ENCODE measurements around the gene DNAJC5G.
"Not testable (repeated sequence)": the region's sequence is repeated elsewhere in the genome, so short reads cannot be mapped to it uniquely, and the experiment has no call there.

Gene DNAJC5G

GRCh38 chr2:27270131-27270530, 5.1 kb upstream of the DNAJC5G start:
- no peaks in the 10 kb centered on the region for H3K36me3 Mint-ChIP-seq (ENCODE audit: low read depth)
- H3K4me1 Mint-ChIP-seq = peaks cover 28% of the 10 kb centered on the region
- no peak overlapping the region for H3K27ac Mint-ChIP-seq
- peaks cover 22% of the 10 kb centered on the region for H3K27me3 Mint-ChIP-seq (ENCODE audit: low read depth, poor library complexity)
- no peak overlapping the region for H3K4me3 Mint-ChIP-seq
- no peak for DNase-seq
- no peak for TF ChIP-seq CTCF (IDR thresholded peaks at IDR 0.05)
- H3K9me3 Mint-ChIP-seq = no peaks in the 10 kb centered on the region

- H3K9me3 Mint-ChIP-seq = no peaks in the 10 kb centered on the region
- no peak overlapping the region for H3K4me3 Mint-ChIP-seq
Observed at GRCh38 chr2:27270670-27271069, 4.6 kb upstream of the DNAJC5G start.

GRCh38 chr2:27271631-27272340, 3.4 kb upstream of the DNAJC5G start:
- H3K27me3 Mint-ChIP-seq (ENCODE audit: low read depth, poor library complexity) = peaks cover 33% of the 10 kb centered on the region
- no peak overlapping the region for H3K27ac Mint-ChIP-seq
- no peak for TF ChIP-seq CTCF (IDR thresholded peaks at IDR 0.05)
- peaks cover 23% of the 10 kb centered on the region for H3K4me1 Mint-ChIP-seq
- no peaks in the 10 kb centered on the region for H3K9me3 Mint-ChIP-seq
- no peak overlapping the region for H3K4me3 Mint-ChIP-seq
- H3K36me3 Mint-ChIP-seq (ENCODE audit: low read depth) = no peaks in the 10 kb centered on the region
- DNase-seq = no peak

More at GRCh38 chr2:27270670-27271069, 4.6 kb upstream of the DNAJC5G start:
- H3K4me1 Mint-ChIP-seq = peaks cover 23% of the 10 kb centered on the region
- H3K27me3 Mint-ChIP-seq (ENCODE audit: low read depth, poor library complexity) = peaks cover 23% of the 10 kb centered on the region
- H3K36me3 Mint-ChIP-seq (ENCODE audit: low read depth) = no peaks in the 10 kb centered on the region
- no peak overlapping the region for H3K27ac Mint-ChIP-seq
- TF ChIP-seq CTCF (IDR thresholded peaks at IDR 0.05) = no peak
- no peak for DNase-seq

- H3K27ac Mint-ChIP-seq; H3K4me3 Mint-ChIP-seq; H3K9me3 Mint-ChIP-seq; H3K36me3 Mint-ChIP-seq (ENCODE audit: low read depth); DNase-seq: not testable (repeated sequence)
- H3K4me1 Mint-ChIP-seq = peaks cover 28% of the 10 kb centered on the region
- H3K27me3 Mint-ChIP-seq (ENCODE audit: low read depth, poor library complexity) = peaks cover 43% of the 10 kb centered on the region
Observed at GRCh38 chr2:27272537-27273522, 2.4 kb upstream of the DNAJC5G start.

- no peaks in the 10 kb centered on the region for H3K9me3 Mint-ChIP-seq
- H3K27ac Mint-ChIP-seq = no peak overlapping the region
- no peak for TF ChIP-seq CTCF (IDR thresholded peaks at IDR 0.05)
- H3K27me3 Mint-ChIP-seq (ENCODE audit: low read depth, poor library complexity) = peaks cover 55% of the 10 kb centered on the region
- H3K36me3 Mint-ChIP-seq (ENCODE audit: low read depth) = no peaks in the 10 kb centered on the region
- peaks cover 39% of the 10 kb centered on the region for H3K4me1 Mint-ChIP-seq
- no peak overlapping the region for H3K4me3 Mint-ChIP-seq
- DNase-seq = no peak
Observed at GRCh38 chr2:27278010-27278409, 2.8 kb downstream of the DNAJC5G start.

- Mint-ChIP-seq H3K36me3 (ENCODE audit: low read depth) (no peaks in the 10 kb centered on the region), H3K9me3 (no peaks in the 10 kb centered on the region), H3K4me3 (no peak overlapping the region), H3K27ac (no peak overlapping the region), H3K27me3 (ENCODE audit: low read depth, poor library complexity) (peaks cover 66% of the 10 kb centered on the region), H3K4me1 (peaks cover 38% of the 10 kb centered on the region)
- no peak for TF ChIP-seq CTCF (IDR thresholded peaks at IDR 0.05)
- no peak for DNase-seq
Observed at GRCh38 chr2:27280826-27281225, 5.6 kb downstream of the DNAJC5G start.

Measured in nephron progenitor cell (in vitro differentiated cells).